Subcutaneous abdominal adipose tissue (tissue), 5 donors: ENCODE results near the gene WBP4.
"Not testable (repeated sequence)": the region's sequence is repeated elsewhere in the genome, so short reads cannot be mapped to it uniquely, and the experiment has no call there.

Experiments
- H3K27ac ChIP-seq: one replicate; pipeline ENCODE4 v1.7.0; 2013; ENCODE audit warnings: low read depth, mild to moderate bottlenecking, inconsistent platforms, low read length, moderate library complexity
- H3K27me3 ChIP-seq, 5 donors: one replicate each; pipeline ENCODE4 v1.7.0; 2013; ENCODE audit warnings: low read length in 5 of 5, inconsistent platforms in 1 of 5; ENCODE audit not compliant: control insufficient read depth in 5 of 5, insufficient read depth in 4 of 5
- H3K36me3 ChIP-seq, 5 donors: one replicate each; pipeline ENCODE4 v1.7.0; 2013; ENCODE audit warnings: low read length in 5 of 5; ENCODE audit not compliant: control insufficient read depth in 5 of 5, insufficient read depth in 5 of 5
- H3K4me1 ChIP-seq, 5 donors: one replicate each; pipeline ENCODE4 v1.7.0; 2013; ENCODE audit warnings: low read length in 5 of 5, mild to moderate bottlenecking in 3 of 5, moderate library complexity in 1 of 5; ENCODE audit not compliant: control insufficient read depth in 5 of 5, insufficient read depth in 5 of 5
- H3K4me3 ChIP-seq, 5 donors: one replicate each; pipeline ENCODE4 v1.7.0; 2013; ENCODE audit warnings: low read length in 5 of 5, low read depth in 1 of 5
- H3K9ac ChIP-seq, 5 donors: one replicate each; pipeline ENCODE4 v1.7.0; 2013; ENCODE audit warnings: low read length in 5 of 5, mild to moderate bottlenecking in 4 of 5, moderate library complexity in 3 of 5
- H3K9me3 ChIP-seq, 5 donors: one replicate each; pipeline ENCODE4 v1.7.0; 2013; ENCODE audit warnings: low read length in 5 of 5; ENCODE audit not compliant: control insufficient read depth in 5 of 5
- donor health status: healthy.
- donor health status: healthy.
- donor health status: healthy.
- donor health status: healthy.
- donor health status: healthy.

WBP4 gene

DNA sequence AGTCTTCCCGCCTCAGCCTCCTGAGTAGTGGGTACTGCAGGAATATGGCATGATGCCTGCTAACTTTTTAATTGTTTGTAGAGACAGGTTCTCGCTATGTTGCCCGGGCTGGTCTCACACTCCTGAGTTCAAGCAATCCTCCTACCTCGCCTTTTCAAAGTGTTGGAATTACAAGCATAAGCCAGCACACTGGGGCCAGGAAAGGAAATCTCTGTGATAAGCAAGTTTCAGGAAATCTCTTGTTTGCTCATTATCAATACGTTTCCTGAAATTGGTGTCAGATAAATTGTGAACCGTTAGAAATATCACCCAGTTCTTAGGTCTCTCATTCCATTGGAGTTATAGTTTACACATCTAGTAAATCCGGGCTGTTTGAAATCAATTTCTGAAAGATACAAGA lies 14.2 kb downstream of the WBP4 start:
- Histone ChIP-seq H3K36me3 (peaks cover 40 to 60% (median 54%) of the 10 kb centered on the region in 5 donors), H3K27me3 (no peaks in the 10 kb centered on the region), H3K27ac (no peak overlapping the region)

DNA sequence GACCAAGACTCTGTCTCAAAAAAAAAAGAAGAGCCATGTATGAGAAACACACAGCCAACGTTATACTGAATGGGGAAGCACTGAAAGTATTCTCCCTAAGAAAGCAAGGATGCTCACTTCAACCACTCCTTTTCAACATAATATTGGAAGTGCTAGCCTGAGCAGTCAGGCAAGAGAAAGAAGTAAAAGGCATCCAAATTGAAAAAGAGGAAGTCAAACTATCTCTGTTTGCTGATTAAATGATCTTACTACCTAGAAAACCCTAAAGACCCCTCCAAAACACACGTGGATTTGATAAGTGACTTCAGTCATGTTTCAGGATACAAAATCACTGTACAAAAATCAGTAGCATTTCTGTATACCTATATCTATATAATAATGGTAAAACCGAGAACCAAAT lies 16.2 kb downstream of the WBP4 start:
- H3K36me3 ChIP-seq, result peaks cover 37 to 65% (median 61%) of the 10 kb centered on the region in 5 donors
- no peaks in the 10 kb centered on the region for H3K9me3 ChIP-seq
- no peak overlapping the region for H3K4me3 ChIP-seq
- no peak overlapping the region for H3K9ac ChIP-seq
- H3K4me1 ChIP-seq, result peaks cover 0 to under 1% (median 0%) of the 10 kb centered on the region in 5 donors
- no peak overlapping the region for H3K27ac ChIP-seq
- no peaks in the 10 kb centered on the region for H3K27me3 ChIP-seq

More for the DNA sequence above, 14.2 kb downstream of the WBP4 start:
- H3K9ac ChIP-seq, result no peak overlapping the region
- H3K9me3 ChIP-seq, result no peaks in the 10 kb centered on the region
- peaks cover 0 to 6% (median 0%) of the 10 kb centered on the region in 5 donors for H3K4me1 ChIP-seq
- no peak overlapping the region for H3K4me3 ChIP-seq

DNA sequence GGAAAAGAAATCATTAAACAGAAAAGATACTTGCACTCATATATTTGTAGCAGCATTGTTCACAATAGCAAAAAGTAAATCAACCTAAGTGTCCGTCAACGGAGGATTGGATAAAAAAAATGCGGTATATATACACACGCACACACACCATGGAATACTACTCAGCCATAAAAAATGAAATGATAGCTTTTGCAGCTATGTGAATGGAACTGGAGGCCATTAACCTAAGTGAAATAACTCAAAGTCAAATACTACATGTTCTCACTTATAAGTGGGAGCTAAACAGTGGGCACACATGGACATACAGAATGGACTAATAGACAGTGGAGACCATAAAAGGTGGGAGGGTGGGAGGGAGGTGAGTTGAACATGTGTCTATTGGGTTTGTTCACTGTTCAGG lies 18.4 kb downstream of the WBP4 start:
- Histone ChIP-seq H3K9ac (no peak overlapping the region), H3K9me3 (no peaks in the 10 kb centered on the region), H3K4me3 (no peak overlapping the region), H3K27ac (no peak overlapping the region), H3K4me1 (no peaks in the 10 kb centered on the region), H3K36me3 (peaks cover 43 to 65% (median 62%) of the 10 kb centered on the region in 5 donors), H3K27me3 (no peaks in the 10 kb centered on the region)

DNA sequence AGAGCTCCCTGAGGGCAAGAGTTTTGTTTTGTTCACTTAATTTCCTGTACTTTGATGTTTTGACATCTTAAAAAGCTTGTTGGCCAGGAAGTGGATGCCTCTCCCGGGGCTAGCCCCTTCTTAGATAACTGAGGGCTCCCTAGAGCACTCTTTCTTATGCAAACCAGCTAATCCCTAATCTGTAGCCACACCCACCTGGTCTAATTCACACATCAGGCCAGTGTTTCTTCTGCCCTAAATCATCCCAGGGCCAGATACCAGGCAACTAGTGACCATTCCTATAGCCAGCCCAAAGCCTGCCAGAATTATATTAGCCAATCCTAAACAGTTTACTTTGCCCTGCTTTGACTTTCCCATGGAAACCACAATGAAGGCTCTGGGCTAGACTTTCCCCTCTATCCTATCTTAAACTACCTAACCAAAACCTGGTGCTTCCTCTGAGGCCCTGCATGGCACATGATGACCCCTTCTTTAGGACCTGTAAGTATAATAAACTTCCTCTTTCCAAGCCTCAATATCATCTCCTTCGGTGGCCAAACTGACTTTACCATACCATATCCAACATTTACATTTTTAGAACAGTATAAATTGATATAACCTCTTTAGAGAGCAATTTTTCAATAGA lies 24.8 kb downstream of the WBP4 start:
- Histone ChIP-seq H3K4me3 (no peak overlapping the region), H3K36me3 (peaks cover 16 to 30% (median 24%) of the 10 kb centered on the region in 5 donors), H3K27me3 (no peaks in the 10 kb centered on the region), H3K4me1 (no peaks in the 10 kb centered on the region), H3K9ac (no peak overlapping the region), H3K27ac (no peak overlapping the region), H3K9me3 (no peaks in the 10 kb centered on the region)

DNA sequence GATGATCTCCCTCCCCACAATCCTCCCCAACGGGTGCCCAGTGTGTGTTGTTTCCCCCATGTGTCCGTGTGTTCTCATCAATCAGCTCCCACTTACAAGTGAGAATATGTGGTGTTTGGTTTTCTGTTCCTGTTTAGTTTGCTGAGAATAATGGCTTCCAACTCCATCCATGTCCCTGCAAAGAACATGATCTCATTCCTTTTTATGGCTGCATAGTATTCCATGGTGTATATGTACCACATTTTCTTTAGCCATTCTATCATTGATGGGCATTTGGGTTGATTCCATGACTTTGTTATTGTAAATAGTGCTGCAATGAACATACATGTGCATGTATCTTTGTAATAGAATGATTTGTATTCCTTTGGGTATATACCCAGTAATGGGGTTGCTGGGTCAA lies 34.4 kb downstream of the WBP4 start:
- not testable (repeated sequence) for H3K4me3 ChIP-seq, H3K9me3 ChIP-seq, H3K27me3 ChIP-seq, H3K4me1 ChIP-seq, H3K9ac ChIP-seq, H3K27ac ChIP-seq, H3K36me3 ChIP-seq

DNA sequence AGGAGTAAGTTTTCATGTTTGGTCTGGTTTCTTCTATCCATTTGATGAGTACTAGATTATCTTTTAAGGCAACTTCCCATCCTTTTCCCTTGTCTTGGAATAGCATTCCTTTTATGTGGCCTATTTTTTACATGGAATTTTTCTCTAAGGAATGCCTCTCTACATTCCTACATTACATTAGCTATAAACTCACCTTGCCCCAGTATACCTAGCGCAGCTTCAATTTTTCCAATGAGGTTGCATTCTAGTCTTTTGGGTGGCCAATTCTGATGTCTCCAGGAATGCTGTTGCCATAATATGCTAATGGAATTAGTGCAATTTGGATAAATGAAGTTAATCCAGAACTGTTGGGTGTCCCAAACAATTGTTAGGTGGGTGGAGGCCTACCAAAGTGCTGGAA lies 37.5 kb downstream of the WBP4 start:
- H3K27ac ChIP-seq, result no peak overlapping the region
- H3K27me3 ChIP-seq, result no peaks in the 10 kb centered on the region
- H3K36me3 ChIP-seq, result no peaks in the 10 kb centered on the region
- H3K4me3 ChIP-seq, result no peak overlapping the region
- no peaks in the 10 kb centered on the region for H3K4me1 ChIP-seq
- H3K9me3 ChIP-seq, result no peaks in the 10 kb centered on the region
- H3K9ac ChIP-seq, result no peak overlapping the region

DNA sequence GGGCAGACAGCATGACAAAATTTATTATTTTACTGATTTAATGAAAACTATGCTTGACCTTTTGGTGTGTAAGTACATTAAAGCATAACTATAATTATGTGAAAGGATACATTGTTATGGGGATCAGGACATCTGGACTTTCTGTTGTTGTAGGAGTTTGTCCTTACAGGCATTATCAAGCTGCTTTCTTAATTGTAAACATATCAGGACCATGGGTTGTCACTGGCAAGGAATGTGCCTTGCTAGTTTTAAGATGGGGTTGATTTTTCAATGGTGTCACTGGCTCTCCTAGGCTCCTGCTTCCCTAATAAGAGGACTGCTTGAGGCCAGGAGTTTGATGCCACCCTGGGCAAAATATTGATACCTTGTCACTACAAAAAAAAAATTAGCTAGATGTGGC lies 38.7 kb downstream of the WBP4 start:
- H3K4me3 ChIP-seq, result no peak overlapping the region
- no peaks in the 10 kb centered on the region for H3K27me3 ChIP-seq
- H3K4me1 ChIP-seq, result no peaks in the 10 kb centered on the region
- H3K9me3 ChIP-seq, result no peaks in the 10 kb centered on the region
- no peak overlapping the region for H3K27ac ChIP-seq
- H3K36me3 ChIP-seq, result no peaks in the 10 kb centered on the region
- no peak overlapping the region for H3K9ac ChIP-seq

DNA sequence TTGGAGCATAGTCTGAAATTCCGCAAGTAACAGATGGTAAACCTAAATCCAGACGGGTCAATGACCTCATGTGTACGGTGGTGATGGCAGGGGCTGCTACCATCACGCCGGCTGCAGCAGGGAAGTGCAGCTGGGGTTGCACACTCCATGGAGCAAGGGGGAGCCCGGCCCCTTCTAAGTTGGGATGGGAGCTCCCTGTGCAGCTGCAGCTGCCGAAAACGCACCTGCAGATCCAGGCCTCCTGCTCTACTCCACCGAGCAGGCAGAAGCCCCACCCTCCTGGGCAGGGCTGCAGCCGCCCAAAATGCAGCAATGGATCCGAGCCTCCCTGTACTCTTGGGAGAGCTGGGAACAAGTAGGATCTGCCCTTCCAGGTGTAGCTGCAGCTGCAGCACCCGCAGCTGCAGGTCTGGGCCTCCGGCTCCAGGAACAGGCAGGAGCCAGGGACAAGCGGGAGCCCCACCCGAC lies 45.8 kb downstream of the WBP4 start:
- Histone ChIP-seq H3K4me3 (no peak overlapping the region), H3K4me1 (no peaks in the 10 kb centered on the region), H3K9ac (no peak overlapping the region), H3K9me3 (no peaks in the 10 kb centered on the region), H3K36me3 (no peaks in the 10 kb centered on the region), H3K27ac (no peak overlapping the region), H3K27me3 (no peaks in the 10 kb centered on the region)

DNA sequence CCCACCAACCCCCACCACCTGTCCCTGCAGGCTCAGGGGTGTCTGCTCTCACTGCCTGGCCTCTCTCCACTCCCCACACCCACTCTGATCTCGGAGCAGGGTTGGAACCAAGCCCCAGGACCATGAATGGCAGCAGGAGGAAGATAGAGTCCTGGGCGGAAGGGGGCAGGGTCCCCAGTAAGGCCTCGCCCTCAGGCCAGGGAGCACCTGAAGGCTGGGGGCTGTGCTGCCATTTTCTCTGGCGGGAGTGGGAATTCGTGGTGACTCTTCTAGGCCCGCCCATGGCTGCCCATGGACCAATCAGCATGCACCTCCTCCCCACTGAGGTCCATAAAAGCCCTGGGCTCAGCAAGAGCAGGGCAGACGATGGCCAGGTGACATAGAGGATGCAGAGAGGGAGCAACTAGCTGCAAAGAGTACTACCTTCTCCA lies 46.3 kb downstream of the WBP4 start:
- no peaks in the 10 kb centered on the region for H3K27me3 ChIP-seq
- no peak overlapping the region for H3K4me3 ChIP-seq
- H3K4me1 ChIP-seq, result no peaks in the 10 kb centered on the region
- H3K36me3 ChIP-seq, result no peaks in the 10 kb centered on the region
- H3K9ac ChIP-seq, result no peak overlapping the region
- no peak overlapping the region for H3K27ac ChIP-seq
- H3K9me3 ChIP-seq, result no peaks in the 10 kb centered on the region

DNA sequence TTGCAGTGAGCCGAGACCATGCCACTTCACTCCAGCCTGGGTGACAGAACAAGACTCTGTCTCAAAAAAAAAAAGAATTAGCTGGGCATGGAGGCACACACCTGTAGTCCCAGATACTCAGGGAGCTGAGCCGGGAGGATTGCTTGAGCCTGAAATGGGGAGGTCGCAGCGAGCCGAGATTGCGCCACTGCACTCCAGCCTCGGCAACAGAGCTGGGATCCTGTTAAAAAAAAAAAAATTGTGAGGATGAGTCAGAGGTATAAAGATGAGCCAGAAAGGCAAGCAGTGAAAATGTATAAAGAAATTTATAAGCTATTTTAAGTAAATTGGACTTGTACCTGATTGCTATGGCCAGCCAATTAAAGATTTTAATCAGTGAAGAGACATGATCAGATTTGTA lies 50.1 kb downstream of the WBP4 start:
- Histone ChIP-seq H3K4me3 (no peak overlapping the region), H3K4me1 (no peaks in the 10 kb centered on the region), H3K9me3 (no peaks in the 10 kb centered on the region), H3K9ac (no peak overlapping the region), H3K27ac (no peak overlapping the region), H3K36me3 (no peaks in the 10 kb centered on the region), H3K27me3 (no peaks in the 10 kb centered on the region)
